HepG2 (cell line): ENCODE data around the gene FITM2. TPM values are rescaled to one million over a fixed set of nuclear protein-coding genes. Genes with fewer than 3 reads are reported as not detected.

ENCODE experiments used
- ISL2 ChIP-seq: sonication (generic); formaldehyde crosslinking; IDR thresholded peaks from 2 replicates; pipeline ENCODE4 v1.5.0; 2020; ENCODE audit warnings: missing genetic modification reagents
- KIAA2018 ChIP-seq: sonication (generic); formaldehyde crosslinking; IDR thresholded peaks from 2 replicates; pipeline ENCODE4 v1.5.0; 2020; ENCODE audit warnings: mild to moderate bottlenecking, missing genetic modification reagents, borderline replicate concordance
- MEIS1 ChIP-seq: sonication (generic); formaldehyde crosslinking; IDR thresholded peaks from 2 replicates; pipeline ENCODE4 v1.9.0; 2021; ENCODE audit warnings: mild to moderate bottlenecking, missing genetic modification reagents, moderate library complexity, borderline replicate concordance
- MLXIP ChIP-seq: sonication (generic); formaldehyde crosslinking; IDR thresholded peaks from 2 replicates; pipeline ENCODE4 v1.9.0; 2021; ENCODE audit warnings: missing genetic modification reagents, borderline replicate concordance
- SOX6 ChIP-seq, 2 experiments: fragments of 450-650 bp in 1 of 2; sonication (generic) in 1 of 2; formaldehyde crosslinking in 1 of 2; IDR thresholded peaks; 2 replicates each; pipeline versions ENCODE4 v1.4.0 to v1.6.1; 2017 to 2020; ENCODE audit warnings: antibody characterized with exemption in 1 of 2, mild to moderate bottlenecking in 1 of 2, missing genetic modification reagents in 1 of 2
- TFDP2 ChIP-seq: sonication (generic); formaldehyde crosslinking; IDR thresholded peaks from 2 replicates; pipeline ENCODE4 v1.4.0; 2020; ENCODE audit warnings: missing genetic modification reagents
- ZNF703 ChIP-seq: sonication (generic); formaldehyde crosslinking; IDR thresholded peaks from 2 replicates; pipeline ENCODE4 v1.5.1; 2020; ENCODE audit warnings: missing genetic modification reagents, mild to moderate bottlenecking, moderate library complexity, borderline replicate concordance
- polyA plus RNA-seq, 8 experiments: library from polyadenylated mRNA; depleted of rRNA in 3 of 8; stranded (reverse) in 7 of 8; unstranded in 1 of 8; fragments of >200 nt; fragmentation: Illumina TruSeq in 4 of 8; extraction: Trizol in 4 of 8; gene quantifications; 2 replicates each; pipeline versions ENCODE4 v1.2.1 to v1.2.3, GENCODE V29; 2011 to 2016; ENCODE audit warnings: low read depth in 4 of 8, missing spikeins in 1 of 8, mixed read lengths in 1 of 8; ENCODE audit not compliant: insufficient read depth in 1 of 8
- total RNA-seq, 5 experiments: library from RNA; depleted of rRNA; stranded (reverse); fragments of >200 nt; fragmentation: Illumina TruSeq; extraction: Trizol; gene quantifications; 2 replicates each; pipeline ENCODE4 v1.2.3, GENCODE V29; 2016; ENCODE audit warnings: low read depth in 1 of 5

Gene FITM2
- total and polyA plus RNA-seq, 2 of the 13 experiments (the other 11 are each of a cell fraction or from before 2014, with no cell fraction given), result 9.6 to 24.5 TPM

- no peak; the same call in 1 of the 2 replicates for TF ChIP-seq KIAA2018
- no peak for TF ChIP-seq SOX6 (IDR thresholded peaks at IDR 0.05)
- peak; percentile 84 for TF ChIP-seq SOX6 (CRISPR knock-in tag; IDR thresholded peaks at IDR 0.05)
- TF ChIP-seq MEIS1, result peak; percentile 99
- no peak for TF ChIP-seq MLXIP
- peak; percentile 92 for TF ChIP-seq ISL2 (CRISPR knock-in tag)
- 0 out of 2 replicates have a peak, but pooled peaks have one; percentile 12 for TF ChIP-seq ZNF703 (CRISPR knock-in tag)
- peak; percentile 66; the same call in 1 of the 2 replicates for TF ChIP-seq TFDP2
These were observed 44.7 kb upstream of the FITM2 start, which contains the start of gene HNF4A (continued) for GRCh38 chr20:44355498-44356352.
